Suprapubic skin (tissue), 4 donors: Measurements from ENCODE around the gene SLC25A33.

Source experiments
- POLR2A ChIP-seq, 2 donors: fragments of 450-650 bp; IDR thresholded peaks; one replicate each; pipeline ENCODE4 v1.6.1; 2017; ENCODE audit warnings: antibody characterized with exemption in 2 of 2, mild to moderate bottlenecking in 2 of 2, moderate library complexity in 2 of 2
- POLR2AphosphoS5 ChIP-seq, 3 donors: sonication (generic); formaldehyde crosslinking; IDR thresholded peaks; one replicate each; pipeline ENCODE4 v1.6.1; 2017; ENCODE audit warnings: antibody characterized with exemption in 3 of 3
- TF ChIP-seq, protein P1 (sequence below), 2 donors: fragments of 200-600 bp in 1 of 2; fragments of 450-650 bp in 1 of 2; sonication (generic) in 1 of 2; IDR thresholded peaks; one replicate each; pipeline ENCODE4 v1.5.1; 2016 to 2019; ENCODE audit warnings: antibody characterized with exemption in 2 of 2, mild to moderate bottlenecking in 1 of 2, moderate library complexity in 1 of 2

DNA sequence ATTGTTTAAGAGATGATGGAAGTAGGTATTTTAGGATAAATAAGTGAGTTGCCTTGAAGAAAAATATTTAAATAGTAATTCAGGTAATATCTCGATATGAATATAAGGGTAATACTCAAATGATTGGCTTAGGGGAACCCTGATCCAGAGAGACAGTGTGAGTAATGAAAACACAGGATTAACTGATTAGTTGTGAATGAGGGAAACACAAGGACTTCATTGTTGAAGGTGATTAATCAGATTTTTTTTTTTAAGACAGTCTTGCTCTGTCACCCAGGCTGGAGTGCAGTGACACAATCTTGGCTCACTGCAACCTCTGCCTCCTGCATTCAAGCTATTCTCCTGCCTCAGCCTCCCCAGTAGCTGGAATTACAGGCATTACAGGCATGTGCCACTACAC is 12.7 kb downstream of the SLC25A33 start:
- TF ChIP-seq, protein P1, sequence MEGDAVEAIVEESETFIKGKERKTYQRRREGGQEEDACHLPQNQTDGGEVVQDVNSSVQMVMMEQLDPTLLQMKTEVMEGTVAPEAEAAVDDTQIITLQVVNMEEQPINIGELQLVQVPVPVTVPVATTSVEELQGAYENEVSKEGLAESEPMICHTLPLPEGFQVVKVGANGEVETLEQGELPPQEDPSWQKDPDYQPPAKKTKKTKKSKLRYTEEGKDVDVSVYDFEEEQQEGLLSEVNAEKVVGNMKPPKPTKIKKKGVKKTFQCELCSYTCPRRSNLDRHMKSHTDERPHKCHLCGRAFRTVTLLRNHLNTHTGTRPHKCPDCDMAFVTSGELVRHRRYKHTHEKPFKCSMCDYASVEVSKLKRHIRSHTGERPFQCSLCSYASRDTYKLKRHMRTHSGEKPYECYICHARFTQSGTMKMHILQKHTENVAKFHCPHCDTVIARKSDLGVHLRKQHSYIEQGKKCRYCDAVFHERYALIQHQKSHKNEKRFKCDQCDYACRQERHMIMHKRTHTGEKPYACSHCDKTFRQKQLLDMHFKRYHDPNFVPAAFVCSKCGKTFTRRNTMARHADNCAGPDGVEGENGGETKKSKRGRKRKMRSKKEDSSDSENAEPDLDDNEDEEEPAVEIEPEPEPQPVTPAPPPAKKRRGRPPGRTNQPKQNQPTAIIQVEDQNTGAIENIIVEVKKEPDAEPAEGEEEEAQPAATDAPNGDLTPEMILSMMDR (IDR thresholded peaks at IDR 0.05), result no peak
- TF ChIP-seq POLR2A (IDR thresholded peaks at IDR 0.05) (no peak), POLR2AphosphoS5 (IDR thresholded peaks at IDR 0.05) (no peak)
